ENCODE measurements around the gene STAT3. TPM values are rescaled to one million over a fixed set of nuclear protein-coding genes. Genes with fewer than 3 reads are reported as not detected.

Gene STAT3
- total and polyA plus RNA-seq, 9 of the 15 experiments (the other 6 are each of a cell fraction or from before 2014, with no cell fraction given) = 90.0 to 179 (median 114) TPM

- TF ChIP-seq ELK3 (CRISPR knock-in tag; IDR thresholded peaks at IDR 0.05) = no peak
- TF ChIP-seq CLOCK (CRISPR knock-in tag; IDR thresholded peaks at IDR 0.05; ENCODE audit: borderline replicate concordance) = 0 out of 2 replicates have a peak, but pooled peaks have one; percentile 38
- peak; percentile 58 for TF ChIP-seq GABPA (tag; conservative IDR thresholded peaks at IDR 0.05; ENCODE audit: low read depth)
- TF ChIP-seq ZBTB17 (CRISPR knock-in tag; IDR thresholded peaks at IDR 0.05) = peak; percentile 72; the same call in 1 of the 2 replicates
- peak in 1 of 3 experiments; percentile 73; a peak in 2 of 6 replicates for TF ChIP-seq ZBTB11 (CRISPR knock-in tag; IDR thresholded peaks at IDR 0.05)
- no peak for TF ChIP-seq PCBP1 (IDR thresholded peaks at IDR 0.05; ENCODE audit: low read depth, low read length, poor library complexity, severe bottlenecking)
- no peak for TF ChIP-seq C11orf30 (IDR thresholded peaks at IDR 0.05; ENCODE audit: low read depth)
- no peak for TF ChIP-seq RBM14 (IDR thresholded peaks at IDR 0.05; ENCODE audit: borderline replicate concordance, insufficient read depth, low read depth, low read length)
- peak; percentile 66; the same call in 1 of the 2 replicates for TF ChIP-seq TFAP4 (CRISPR knock-in tag; IDR thresholded peaks at IDR 0.05; ENCODE audit: borderline replicate concordance)
- 0 out of 4 replicates have a peak, but pooled peaks of 1 of the 2 experiments have one; percentile 1 for TF ChIP-seq MLLT1 (IDR thresholded peaks at IDR 0.05)
- peak; percentile 31; the same call in 1 of the 2 replicates for TF ChIP-seq ZNF79 (CRISPR knock-in tag; IDR thresholded peaks at IDR 0.05; ENCODE audit: low read depth)
- no peak for TF ChIP-seq ZNF217 (CRISPR knock-in tag; IDR thresholded peaks at IDR 0.05)
- no peak for TF ChIP-seq PURB (CRISPR knock-in tag; IDR thresholded peaks at IDR 0.05; ENCODE audit: low read depth)
- TF ChIP-seq ZKSCAN8 (CRISPR knock-in tag; IDR thresholded peaks at IDR 0.05) = peak; percentile 69; the same call in 1 of the 2 replicates
Observed at GRCh38 chr17:42313773-42314566, 74.3 kb downstream of the STAT3 start (continued).
